MM.1S (cell line): Measurements from ENCODE around the gene FRYL.

Source experiments
- DNase-seq: peaks from one replicate; pipeline ENCODE4 v3.0.0-alpha.2; 2015
- H2AFZ ChIP-seq: fragments of 300-600 bp; sonication (generic); 2 replicates; pipeline ENCODE4 v1.6.0; 2016; ENCODE audit warnings: antibody characterized with exemption, low read length
- H3F3A ChIP-seq: fragments of 300-600 bp; sonication (generic); 2 replicates; pipeline ENCODE4 v1.6.1; 2016; ENCODE audit warnings: mild to moderate bottlenecking, antibody characterized with exemption, low read length, moderate library complexity, mixed read lengths; ENCODE audit not compliant: insufficient read depth
- H3K27ac ChIP-seq: fragments of 300-600 bp; sonication (generic); 2 replicates; pipeline ENCODE4 v1.5.1; 2016; ENCODE audit warnings: mild to moderate bottlenecking, low read length
- H3K27me3 ChIP-seq: fragments of 300-600 bp; sonication (generic); replicated peaks from 2 replicates; pipeline ENCODE4 v1.6.0; 2016; ENCODE audit warnings: low read length; ENCODE audit not compliant: insufficient read depth
- H3K36me3 ChIP-seq: fragments of 300-600 bp; sonication (generic); replicated peaks from 2 replicates; pipeline ENCODE4 v1.6.1; 2016; ENCODE audit warnings: mild to moderate bottlenecking, low read length, mixed read lengths; ENCODE audit not compliant: insufficient read depth
- H3K4me1 ChIP-seq: fragments of 300-600 bp; sonication (generic); 2 replicates; pipeline ENCODE4 v1.6.1; 2016; ENCODE audit warnings: low read length, mixed read lengths
- H3K4me2 ChIP-seq: fragments of 300-600 bp; sonication (generic); 2 replicates; pipeline ENCODE4 v1.6.0; 2016; ENCODE audit warnings: low read depth, low read length
- H3K4me3 ChIP-seq: fragments of 300-600 bp; sonication (generic); 2 replicates; pipeline ENCODE4 v1.5.1; 2016; ENCODE audit warnings: low read length, mixed read lengths
- H3K79me2 ChIP-seq: fragments of 300-600 bp; sonication (generic); 2 replicates; pipeline ENCODE4 v1.6.1; 2016; ENCODE audit warnings: mixed run types, low read length, mixed read lengths
- H3K9ac ChIP-seq: fragments of 300-600 bp; sonication (generic); 2 replicates; pipeline ENCODE4 v1.6.1; 2016; ENCODE audit warnings: low read length, mixed read lengths
- H3K9me2 ChIP-seq: fragments of 300-600 bp; sonication (generic); replicated peaks from 2 replicates; pipeline ENCODE4 v1.6.1; 2016; ENCODE audit warnings: mild to moderate bottlenecking, low read length, mixed read lengths; ENCODE audit not compliant: insufficient read depth
- H3K9me3 ChIP-seq: fragments of 300-600 bp; sonication (generic); replicated peaks from 2 replicates; pipeline ENCODE4 v1.6.1; 2016; ENCODE audit warnings: mild to moderate bottlenecking, low read length, mixed read lengths; ENCODE audit not compliant: insufficient read depth
- H4K20me1 ChIP-seq: fragments of 300-600 bp; sonication (generic); 2 replicates; pipeline ENCODE4 v1.6.1; 2016; ENCODE audit warnings: mild to moderate bottlenecking, low read length, moderate library complexity, mixed read lengths; ENCODE audit not compliant: insufficient read depth
- CTCF ChIP-seq: fragments of 300-600 bp; sonication (generic); IDR thresholded peaks from 2 replicates; pipeline ENCODE4 v1.5.1; 2016; ENCODE audit warnings: antibody characterized with exemption, low read length, mixed read lengths
- EZH2 ChIP-seq: fragments of 300-600 bp; sonication (generic); optimal IDR thresholded peaks from 2 replicates; pipeline ENCODE3; 2017; ENCODE audit warnings: low read depth, mild to moderate bottlenecking, antibody characterized with exemption, low read length, mixed read lengths
- EZH2phosphoT487 ChIP-seq: fragments of 300-600 bp; sonication (generic); IDR thresholded peaks from 2 replicates; pipeline ENCODE4 v1.6.1; 2018; ENCODE audit warnings: antibody characterized with exemption, low read length

The FRYL gene

GRCh38 chr4:48633657-48634056 lies 146.4 kb downstream of the FRYL start:
- Histone ChIP-seq H3K79me2 (peaks cover 18% of the 10 kb centered on the region; the same call in 1 of the 2 replicates), H4K20me1 (no peaks in the 10 kb centered on the region), H3K9me3 (no peaks in the 10 kb centered on the region), H3F3A (peaks cover 11% of the 10 kb centered on the region; the same call in 1 of the 2 replicates), H3K27ac (no peak overlapping the region), H3K9ac (no peak overlapping the region), H3K4me2 (no peak overlapping the region), H3K4me1 (peaks cover 20% of the 10 kb centered on the region), H3K36me3 (no peaks in the 10 kb centered on the region; the same call in 1 of the 2 replicates), H3K27me3 (no peaks in the 10 kb centered on the region), H2AFZ (no peak overlapping the region), H3K9me2 (no peaks in the 10 kb centered on the region), H3K4me3 (no peak overlapping the region)
- no peak for DNase-seq
- TF ChIP-seq CTCF (no peak), EZH2 (no peak), EZH2phosphoT487 (no peak)

GRCh38 chr4:48629458-48629857 lies 150.6 kb downstream of the FRYL start:
- Histone ChIP-seq H3K4me2 (no peak overlapping the region), H4K20me1 (no peaks in the 10 kb centered on the region), H2AFZ (no peak overlapping the region), H3K79me2 (peaks cover 15% of the 10 kb centered on the region), H3K9me2 (no peaks in the 10 kb centered on the region), H3K9ac (no peak overlapping the region), H3K4me3 (no peak overlapping the region), H3K9me3 (no peaks in the 10 kb centered on the region), H3K4me1 (peaks cover 15% of the 10 kb centered on the region), H3K36me3 (no peaks in the 10 kb centered on the region), H3F3A (peaks cover 11% of the 10 kb centered on the region; the same call in 1 of the 2 replicates), H3K27me3 (no peaks in the 10 kb centered on the region), H3K27ac (no peak overlapping the region)
- DNase-seq = no peak
- TF ChIP-seq EZH2 (no peak), EZH2phosphoT487 (no peak), CTCF (no peak)

GRCh38 chr4:48623182-48623780 lies 156.8 kb downstream of the FRYL start:
- Histone ChIP-seq H3K4me3 (no peak overlapping the region), H4K20me1 (no peaks in the 10 kb centered on the region), H3K79me2 (peaks cover 4% of the 10 kb centered on the region; the same call in 1 of the 2 replicates), H3K9me3 (no peaks in the 10 kb centered on the region), H3K4me2 (no peak overlapping the region), H3K36me3 (no peaks in the 10 kb centered on the region), H3K9me2 (no peaks in the 10 kb centered on the region), H3F3A (no peaks in the 10 kb centered on the region), H3K27ac (no peak overlapping the region), H2AFZ (no peak overlapping the region), H3K9ac (no peak overlapping the region), H3K4me1 (no peaks in the 10 kb centered on the region), H3K27me3 (no peaks in the 10 kb centered on the region)
- TF ChIP-seq EZH2 (no peak), CTCF (no peak), EZH2phosphoT487 (no peak)
- no peak for DNase-seq
